A549 (cell line): ENCODE results near the gene SENP6.

ENCODE experiments used
- EP300 ChIP-seq, 2 experiments: fragments of >200 bp; sonication (Bioruptor Twin); formaldehyde crosslinking; IDR thresholded peaks; 2 replicates in 1 of 2; 3 replicates in 1 of 2; pipeline ENCODE4 v1.6.1; 2016 to 2017
- KDM1A ChIP-seq: fragments of 200-600 bp; sonication (generic); IDR thresholded peaks from 2 replicates; pipeline ENCODE4 v1.6.1; 2016; ENCODE audit warnings: low read depth, mild to moderate bottlenecking
- NPAS2 ChIP-seq: fragments of 250-450 bp; sonication (Bioruptor Pico); IDR thresholded peaks from 2 replicates; pipeline ENCODE4 v1.8.0; 2022; ENCODE audit warnings: mild to moderate bottlenecking, moderate library complexity, borderline replicate concordance
- PHF8 ChIP-seq: fragments of 200-600 bp; sonication (generic); IDR thresholded peaks from 2 replicates; pipeline ENCODE4 v1.6.1; 2016; ENCODE audit warnings: low read depth, mild to moderate bottlenecking, antibody characterized with exemption, moderate library complexity, borderline replicate concordance
- POLR2A ChIP-seq: IDR thresholded peaks from 2 replicates; pipeline ENCODE4 v1.6.1; 2012; ENCODE audit warnings: mild to moderate bottlenecking, low read length
- RAD21 ChIP-seq, 2 experiments: fragments of >200 bp in 1 of 2; sonication (Bioruptor Twin) in 1 of 2; formaldehyde crosslinking in 1 of 2; IDR thresholded peaks in 1 of 2; conservative IDR thresholded peaks in 1 of 2; 2 replicates in 1 of 2; 3 replicates in 1 of 2; pipeline ENCODE4 v1.6.1; 2012 to 2018; ENCODE audit warnings: inconsistent platforms in 1 of 2
- SMC3 ChIP-seq: fragments of >200 bp; sonication (Bioruptor Twin); formaldehyde crosslinking; IDR thresholded peaks from 3 replicates; pipeline ENCODE4 v1.6.1; 2018; ENCODE audit warnings: inconsistent platforms
- USF2 ChIP-seq: fragments of 450-650 bp; IDR thresholded peaks from 2 replicates; pipeline ENCODE4 v1.6.1; 2014; ENCODE audit warnings: antibody characterized with exemption
- ZFP36 ChIP-seq: fragments of 450-650 bp; IDR thresholded peaks from 2 replicates; pipeline ENCODE4 v1.6.1; 2014; ENCODE audit warnings: borderline replicate concordance; ENCODE audit not compliant: partially characterized antibody
- TF ChIP-seq, protein P1 (sequence below): fragments of >200 bp; sonication (Bioruptor Twin); formaldehyde crosslinking; IDR thresholded peaks from 3 replicates; pipeline ENCODE4 v1.5.1; 2016
- TF ChIP-seq, protein P2 (sequence below): fragments of 250-450 bp; sonication (Bioruptor Pico); IDR thresholded peaks from 2 replicates; pipeline ENCODE4 v1.5.0; 2021; ENCODE audit warnings: mild to moderate bottlenecking, moderate library complexity, borderline replicate concordance

DNA sequence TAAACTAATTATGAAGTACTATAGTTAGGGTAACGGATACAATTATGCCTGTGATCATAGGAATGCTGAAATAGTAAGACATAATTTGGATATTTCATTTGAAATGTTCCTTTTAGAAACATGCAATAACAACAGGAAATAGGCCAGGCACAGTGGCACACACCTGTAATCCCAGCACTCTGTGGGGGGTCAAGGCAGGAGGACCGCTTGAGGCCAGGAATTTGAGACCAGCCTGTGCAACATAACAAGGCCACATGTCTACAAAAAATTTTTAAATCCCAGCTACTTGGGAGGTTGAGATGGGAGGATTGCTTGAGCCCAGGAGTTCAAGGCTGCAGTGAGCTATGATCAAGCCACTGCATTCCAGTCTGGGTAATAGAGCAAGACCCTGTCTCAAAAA lies 121.7 kb downstream of the SENP6 start:
- TF ChIP-seq, protein P1, sequence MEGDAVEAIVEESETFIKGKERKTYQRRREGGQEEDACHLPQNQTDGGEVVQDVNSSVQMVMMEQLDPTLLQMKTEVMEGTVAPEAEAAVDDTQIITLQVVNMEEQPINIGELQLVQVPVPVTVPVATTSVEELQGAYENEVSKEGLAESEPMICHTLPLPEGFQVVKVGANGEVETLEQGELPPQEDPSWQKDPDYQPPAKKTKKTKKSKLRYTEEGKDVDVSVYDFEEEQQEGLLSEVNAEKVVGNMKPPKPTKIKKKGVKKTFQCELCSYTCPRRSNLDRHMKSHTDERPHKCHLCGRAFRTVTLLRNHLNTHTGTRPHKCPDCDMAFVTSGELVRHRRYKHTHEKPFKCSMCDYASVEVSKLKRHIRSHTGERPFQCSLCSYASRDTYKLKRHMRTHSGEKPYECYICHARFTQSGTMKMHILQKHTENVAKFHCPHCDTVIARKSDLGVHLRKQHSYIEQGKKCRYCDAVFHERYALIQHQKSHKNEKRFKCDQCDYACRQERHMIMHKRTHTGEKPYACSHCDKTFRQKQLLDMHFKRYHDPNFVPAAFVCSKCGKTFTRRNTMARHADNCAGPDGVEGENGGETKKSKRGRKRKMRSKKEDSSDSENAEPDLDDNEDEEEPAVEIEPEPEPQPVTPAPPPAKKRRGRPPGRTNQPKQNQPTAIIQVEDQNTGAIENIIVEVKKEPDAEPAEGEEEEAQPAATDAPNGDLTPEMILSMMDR: no peak
- TF ChIP-seq RAD21 (conservative IDR thresholded peaks at IDR 0.05 in 1 of 2, IDR thresholded peaks at IDR 0.05 in 1 of 2) (no peak), EP300 (IDR thresholded peaks at IDR 0.05) (no peak), POLR2A (no peak), SMC3 (no peak), KDM1A (no peak), ZFP36 (no peak), NPAS2 (CRISPR knock-in tag) (no peak), PHF8 (no peak), USF2 (no peak)
- TF ChIP-seq, protein P2, sequence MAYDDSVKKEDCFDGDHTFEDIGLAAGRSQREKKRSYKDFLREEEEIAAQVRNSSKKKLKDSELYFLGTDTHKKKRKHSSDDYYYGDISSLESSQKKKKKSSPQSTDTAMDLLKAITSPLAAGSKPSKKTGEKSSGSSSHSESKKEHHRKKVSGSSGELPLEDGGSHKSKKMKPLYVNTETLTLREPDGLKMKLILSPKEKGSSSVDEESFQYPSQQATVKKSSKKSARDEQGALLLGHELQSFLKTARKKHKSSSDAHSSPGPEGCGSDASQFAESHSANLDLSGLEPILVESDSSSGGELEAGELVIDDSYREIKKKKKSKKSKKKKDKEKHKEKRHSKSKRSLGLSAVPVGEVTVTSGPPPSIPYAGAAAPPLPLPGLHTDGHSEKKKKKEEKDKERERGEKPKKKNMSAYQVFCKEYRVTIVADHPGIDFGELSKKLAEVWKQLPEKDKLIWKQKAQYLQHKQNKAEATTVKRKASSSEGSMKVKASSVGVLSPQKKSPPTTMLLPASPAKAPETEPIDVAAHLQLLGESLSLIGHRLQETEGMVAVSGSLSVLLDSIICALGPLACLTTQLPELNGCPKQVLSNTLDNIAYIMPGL (CRISPR knock-in tag): no peak
